GM10266 (cell line): ENCODE results near the gene TDRD3.
"Not testable (repeated sequence)": the region's sequence is repeated elsewhere in the genome, so short reads cannot be mapped to it uniquely, and the experiment has no call there.

Source experiments
- DNase-seq: peaks from one replicate; pipeline ENCODE4 v3.0.0; 2012; ENCODE audit errors: extremely low spot score
- TF ChIP-seq, protein P1 (sequence below): IDR thresholded peaks from 2 replicates; pipeline ENCODE4 v1.5.1; 2012; ENCODE audit warnings: mild to moderate bottlenecking, low read depth; ENCODE audit not compliant: control insufficient read depth, insufficient read depth; ENCODE audit errors: missing control alignments

Gene TDRD3

DNA sequence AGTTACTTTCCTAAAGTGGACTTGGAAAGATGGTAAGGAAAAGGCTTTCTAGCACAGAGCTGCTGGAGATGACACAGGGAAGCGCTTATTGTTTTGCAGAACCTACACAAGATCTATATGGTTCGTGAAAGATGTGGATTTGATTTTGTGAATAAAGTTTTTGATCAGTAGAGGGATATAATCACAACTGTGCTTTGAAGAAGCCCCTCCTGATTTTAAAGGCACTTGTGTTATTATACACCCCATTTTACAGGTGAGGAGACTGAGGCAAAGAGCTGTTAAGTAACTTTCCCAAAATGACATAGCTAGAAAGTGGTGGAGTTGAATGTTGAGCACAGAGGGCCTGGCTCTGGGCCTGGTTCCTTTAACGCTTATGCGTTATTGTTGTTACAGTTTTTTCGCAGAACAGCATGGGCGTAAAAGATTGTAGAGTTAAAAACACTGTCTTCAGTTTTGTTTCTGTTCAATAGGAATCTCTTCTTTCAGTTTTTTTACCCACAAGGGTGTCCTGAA lies 1.4 kb downstream of the TDRD3 start:
- DNase-seq: no peak
- TF ChIP-seq, protein P1, sequence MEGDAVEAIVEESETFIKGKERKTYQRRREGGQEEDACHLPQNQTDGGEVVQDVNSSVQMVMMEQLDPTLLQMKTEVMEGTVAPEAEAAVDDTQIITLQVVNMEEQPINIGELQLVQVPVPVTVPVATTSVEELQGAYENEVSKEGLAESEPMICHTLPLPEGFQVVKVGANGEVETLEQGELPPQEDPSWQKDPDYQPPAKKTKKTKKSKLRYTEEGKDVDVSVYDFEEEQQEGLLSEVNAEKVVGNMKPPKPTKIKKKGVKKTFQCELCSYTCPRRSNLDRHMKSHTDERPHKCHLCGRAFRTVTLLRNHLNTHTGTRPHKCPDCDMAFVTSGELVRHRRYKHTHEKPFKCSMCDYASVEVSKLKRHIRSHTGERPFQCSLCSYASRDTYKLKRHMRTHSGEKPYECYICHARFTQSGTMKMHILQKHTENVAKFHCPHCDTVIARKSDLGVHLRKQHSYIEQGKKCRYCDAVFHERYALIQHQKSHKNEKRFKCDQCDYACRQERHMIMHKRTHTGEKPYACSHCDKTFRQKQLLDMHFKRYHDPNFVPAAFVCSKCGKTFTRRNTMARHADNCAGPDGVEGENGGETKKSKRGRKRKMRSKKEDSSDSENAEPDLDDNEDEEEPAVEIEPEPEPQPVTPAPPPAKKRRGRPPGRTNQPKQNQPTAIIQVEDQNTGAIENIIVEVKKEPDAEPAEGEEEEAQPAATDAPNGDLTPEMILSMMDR: no peak

DNA sequence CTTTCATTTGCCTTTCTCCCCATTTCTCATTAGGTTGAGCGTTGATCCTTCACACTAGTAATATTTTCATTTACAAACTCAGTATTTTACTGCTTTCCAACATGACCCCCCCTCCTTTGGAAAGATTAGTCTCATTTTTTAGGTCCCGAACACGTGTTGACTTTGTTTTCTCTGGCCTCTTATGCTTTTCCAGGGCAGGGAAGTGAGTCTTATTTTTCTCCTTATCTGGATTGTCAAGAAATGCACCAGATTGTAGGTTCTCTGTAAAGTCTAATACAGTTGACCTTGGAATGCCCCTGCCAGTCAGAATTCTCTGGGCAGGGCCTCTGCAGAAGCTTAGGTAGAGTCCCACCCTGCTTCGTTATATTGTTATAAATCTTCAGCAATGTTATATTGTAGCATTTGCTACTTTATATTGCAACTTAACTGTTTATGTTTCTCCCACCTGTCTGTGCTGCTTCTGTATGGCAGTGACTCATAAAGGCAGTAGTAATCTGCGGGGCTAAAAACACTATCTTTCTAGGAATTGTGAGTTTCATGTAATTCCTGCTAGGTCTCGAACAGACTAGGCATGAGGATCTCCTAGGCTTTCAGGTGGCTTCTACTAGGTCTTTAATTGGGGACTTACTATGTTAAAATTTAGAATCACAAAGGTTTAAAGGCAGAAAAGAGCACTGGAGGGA lies 2.0 kb downstream of the TDRD3 start:
- TF ChIP-seq, protein P1: no peak
- no peak for DNase-seq

DNA sequence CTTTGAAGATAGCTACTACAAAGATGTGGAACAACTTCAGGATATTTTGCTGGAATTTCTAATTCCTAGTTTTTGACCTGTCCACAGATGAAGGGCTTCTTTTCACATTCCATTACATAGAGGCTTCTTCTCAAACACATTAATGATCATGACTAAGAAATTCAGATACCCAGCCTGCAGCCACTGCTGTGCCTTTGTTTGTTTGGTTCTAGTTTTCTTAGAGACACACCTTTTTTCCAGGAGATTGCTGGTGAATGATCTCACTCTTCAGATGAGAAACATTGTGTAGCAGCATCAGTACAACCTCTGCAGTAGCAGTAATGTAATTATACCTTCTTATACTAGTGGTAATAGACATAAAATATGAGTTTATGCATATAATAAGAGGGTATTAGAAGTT lies 5.0 kb downstream of the TDRD3 start:
- TF ChIP-seq, protein P1: no peak
- no peak for DNase-seq

DNA sequence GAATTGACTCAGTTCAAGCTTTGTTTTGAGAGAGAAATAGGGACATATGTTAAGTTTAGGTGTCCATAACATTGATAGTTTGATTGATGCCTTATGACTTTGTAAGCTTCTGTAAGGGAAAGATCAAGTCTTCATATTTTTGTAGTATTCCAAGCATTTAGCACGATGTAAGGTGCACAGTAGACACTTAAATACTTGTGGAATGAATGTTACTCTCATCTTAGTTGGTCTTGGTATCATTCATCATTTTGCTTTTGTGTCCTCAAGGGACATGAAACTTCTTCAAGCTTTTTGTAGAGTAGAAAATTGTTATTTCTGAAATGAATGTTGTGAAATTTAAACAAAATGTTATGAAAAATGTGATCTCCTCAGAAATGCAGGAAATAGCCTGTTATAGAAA lies 10.1 kb downstream of the TDRD3 start:
- TF ChIP-seq, protein P1: no peak
- DNase-seq: no peak

DNA sequence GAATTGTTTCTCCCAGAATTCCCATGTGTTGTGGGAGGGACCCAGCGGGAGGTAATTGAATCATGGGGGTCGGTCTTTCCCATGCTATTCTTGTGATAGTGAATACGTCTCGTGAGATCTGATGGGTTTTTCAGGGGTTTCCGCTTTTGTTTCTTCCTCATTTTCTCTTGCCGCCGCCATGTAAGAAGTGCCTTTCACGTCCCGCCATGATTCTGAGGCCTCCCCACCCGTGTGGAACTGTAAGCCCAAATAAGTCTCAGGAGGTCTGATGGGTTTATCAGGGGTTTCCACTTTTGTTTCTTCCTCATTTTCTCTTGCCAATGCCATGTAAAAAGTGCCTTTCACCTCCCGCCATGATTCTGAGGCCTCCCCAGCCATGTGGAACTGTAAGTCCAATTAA lies 10.8 kb downstream of the TDRD3 start:
- not testable (repeated sequence) for DNase-seq

DNA sequence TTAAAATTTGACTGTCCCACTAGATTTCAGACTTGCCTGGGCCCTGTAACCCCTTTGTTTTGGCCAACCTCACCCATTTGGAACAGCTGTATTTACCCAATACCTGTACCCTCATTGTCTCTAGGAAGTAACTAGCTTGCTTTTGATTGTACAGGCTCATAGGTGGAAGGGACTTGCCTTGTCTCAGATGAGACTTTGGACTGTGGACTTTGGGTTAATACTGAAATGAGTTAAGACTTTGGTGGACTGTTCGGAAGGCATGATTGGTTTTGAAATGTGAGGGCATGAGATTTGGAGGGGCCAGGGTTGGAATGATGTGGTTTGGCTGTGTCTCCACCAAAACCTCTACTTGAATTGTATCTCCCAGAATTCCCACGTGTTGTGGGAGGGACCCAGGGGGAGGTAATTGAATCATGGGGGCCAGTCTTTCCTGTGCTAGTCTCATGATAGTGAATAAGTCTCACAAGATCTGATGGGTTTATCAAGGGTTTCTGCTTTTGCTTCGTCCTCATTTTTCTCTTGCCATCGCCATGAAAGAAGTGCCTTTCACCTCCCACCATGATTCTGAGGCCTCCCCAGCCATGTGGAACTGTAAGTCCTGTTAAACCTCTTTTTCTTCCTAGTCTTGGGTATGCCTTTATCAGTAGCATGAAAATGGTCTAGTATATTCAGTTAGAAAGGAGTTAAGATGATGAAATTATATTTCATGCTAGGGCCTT lies 12.7 kb downstream of the TDRD3 start:
- DNase-seq: not testable (repeated sequence)

DNA sequence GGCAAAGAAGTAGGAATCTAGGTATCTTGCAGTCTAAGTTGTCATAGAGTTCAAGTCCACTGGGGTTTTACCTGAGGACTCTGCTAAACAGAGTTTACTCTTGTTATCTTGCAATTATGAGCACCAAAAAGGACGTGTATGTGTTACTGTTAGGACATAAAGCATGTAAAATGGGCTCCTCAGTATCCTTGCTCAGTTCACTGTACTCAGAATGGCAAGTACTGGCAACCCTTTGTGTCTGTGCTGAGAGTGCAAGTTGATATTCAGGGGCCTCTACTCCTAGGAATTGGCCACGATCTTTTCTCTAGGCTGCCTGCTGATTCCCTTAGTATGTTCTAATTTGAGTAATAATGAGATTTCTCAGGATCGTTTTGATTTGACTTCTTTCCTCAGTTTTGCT lies 13.3 kb downstream of the TDRD3 start:
- TF ChIP-seq, protein P1: no peak
- DNase-seq: no peak

DNA sequence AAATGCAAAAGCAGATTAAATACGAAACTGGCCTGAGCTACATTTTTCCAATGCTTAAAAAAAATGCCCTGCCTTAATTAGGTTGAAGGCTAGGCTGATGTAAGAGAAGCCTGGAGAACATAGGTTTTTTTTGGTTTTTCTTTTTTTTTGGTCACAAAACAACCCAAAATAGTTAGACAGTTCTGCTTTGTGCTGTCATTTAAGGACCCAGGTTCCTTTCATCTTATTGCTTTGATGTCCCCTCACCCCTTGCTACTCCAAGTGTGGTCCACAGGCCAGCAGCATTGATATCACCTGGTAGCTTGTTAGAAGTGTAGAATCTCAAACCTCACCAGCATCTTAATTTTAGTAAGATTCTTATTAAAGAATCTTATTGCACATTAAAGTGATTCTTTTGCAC lies 14.4 kb downstream of the TDRD3 start:
- no peak for DNase-seq
- TF ChIP-seq, protein P1: no peak
